ENCODE measurements around the gene SRD5A3. TPM values are rescaled to one million over a fixed set of nuclear protein-coding genes. Genes with fewer than 3 reads are reported as not detected.

The SRD5A3 gene
- total RNA-seq, 1 donor from 2014 or later, result 22.7 TPM

DNA sequence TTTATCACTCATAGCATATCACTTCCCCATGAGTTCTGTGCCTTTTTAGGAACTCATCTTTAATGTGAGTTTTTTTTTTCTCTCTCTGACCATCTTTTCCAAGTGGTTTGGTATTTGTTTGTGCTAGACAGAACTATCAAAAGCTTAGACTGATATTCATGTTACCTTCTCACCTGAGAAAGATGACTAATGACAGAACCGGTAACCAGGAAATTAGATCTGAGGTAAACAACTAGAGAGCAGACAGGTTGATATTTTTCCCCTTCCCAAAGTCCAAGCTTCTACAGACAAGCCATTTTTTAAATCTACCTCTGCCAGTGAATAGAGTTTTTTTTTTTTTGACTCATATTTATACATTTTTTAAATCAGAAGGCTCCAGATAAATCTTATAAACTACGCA is 17.0 kb upstream of the SRD5A3 start:
- Histone ChIP-seq H3K79me2 (ENCODE audit: low read depth) (no peaks in the 10 kb centered on the region), H3K36me3 (no peaks in the 10 kb centered on the region), H3K27ac (no peak overlapping the region), H3K27me3 (no peaks in the 10 kb centered on the region), H3K4me3 (no peak overlapping the region), H2AFZ (replicated peaks) (no peak overlapping the region), H3K4me1 (no peaks in the 10 kb centered on the region), H3K4me2 (no peak overlapping the region), H3K9me3 (ENCODE audit: low read depth) (peaks cover 5% of the 10 kb centered on the region), H4K20me1 (ENCODE audit: low read depth) (no peaks in the 10 kb centered on the region), H3F3A (ENCODE audit: low read depth) (no peaks in the 10 kb centered on the region), H3K9ac (no peak overlapping the region)
- Mint-ChIP-seq H3K4me1 (no peaks in the 10 kb centered on the region), H3K4me3 (no peak overlapping the region), H3K27ac (no peak overlapping the region), H3K36me3 (no peaks in the 10 kb centered on the region), H3K9me3 (peaks cover 14% of the 10 kb centered on the region), H3K27me3 (ENCODE audit: insufficient read depth, low read depth) (no peaks in the 10 kb centered on the region)
- no peak for DNase-seq (ENCODE audit: low spot score)
- TF ChIP-seq EZH2 (IDR thresholded peaks at IDR 0.05) (no peak), EZH2phosphoT487 (IDR thresholded peaks at IDR 0.05) (no peak)
- TF ChIP-seq, protein P1, sequence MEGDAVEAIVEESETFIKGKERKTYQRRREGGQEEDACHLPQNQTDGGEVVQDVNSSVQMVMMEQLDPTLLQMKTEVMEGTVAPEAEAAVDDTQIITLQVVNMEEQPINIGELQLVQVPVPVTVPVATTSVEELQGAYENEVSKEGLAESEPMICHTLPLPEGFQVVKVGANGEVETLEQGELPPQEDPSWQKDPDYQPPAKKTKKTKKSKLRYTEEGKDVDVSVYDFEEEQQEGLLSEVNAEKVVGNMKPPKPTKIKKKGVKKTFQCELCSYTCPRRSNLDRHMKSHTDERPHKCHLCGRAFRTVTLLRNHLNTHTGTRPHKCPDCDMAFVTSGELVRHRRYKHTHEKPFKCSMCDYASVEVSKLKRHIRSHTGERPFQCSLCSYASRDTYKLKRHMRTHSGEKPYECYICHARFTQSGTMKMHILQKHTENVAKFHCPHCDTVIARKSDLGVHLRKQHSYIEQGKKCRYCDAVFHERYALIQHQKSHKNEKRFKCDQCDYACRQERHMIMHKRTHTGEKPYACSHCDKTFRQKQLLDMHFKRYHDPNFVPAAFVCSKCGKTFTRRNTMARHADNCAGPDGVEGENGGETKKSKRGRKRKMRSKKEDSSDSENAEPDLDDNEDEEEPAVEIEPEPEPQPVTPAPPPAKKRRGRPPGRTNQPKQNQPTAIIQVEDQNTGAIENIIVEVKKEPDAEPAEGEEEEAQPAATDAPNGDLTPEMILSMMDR (IDR thresholded peaks at IDR 0.05), result no peak

DNA sequence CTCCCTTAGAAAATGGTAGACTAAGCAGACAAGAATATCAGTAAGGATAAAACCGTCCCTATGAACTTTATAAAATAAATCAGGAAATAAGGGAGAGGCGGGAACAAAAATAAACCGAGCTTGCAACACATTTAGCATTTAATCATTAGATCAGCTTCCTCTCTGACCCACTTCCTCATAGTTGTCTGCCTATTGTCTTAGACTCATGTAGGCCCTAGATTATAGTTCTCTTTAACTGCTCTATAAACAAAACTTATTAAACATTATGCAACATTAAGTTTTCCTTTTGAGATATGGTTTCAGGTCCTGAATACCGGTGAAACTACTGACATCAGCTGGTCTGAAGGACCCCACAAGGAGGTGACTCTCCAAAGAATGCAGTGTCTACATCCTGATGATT is 15.8 kb upstream of the SRD5A3 start:
- no peaks in the 10 kb centered on the region for H3K4me1 Mint-ChIP-seq
- peaks cover 14% of the 10 kb centered on the region for H3K9me3 Mint-ChIP-seq
- H3K27me3 Mint-ChIP-seq (ENCODE audit: insufficient read depth, low read depth), result no peaks in the 10 kb centered on the region

DNA sequence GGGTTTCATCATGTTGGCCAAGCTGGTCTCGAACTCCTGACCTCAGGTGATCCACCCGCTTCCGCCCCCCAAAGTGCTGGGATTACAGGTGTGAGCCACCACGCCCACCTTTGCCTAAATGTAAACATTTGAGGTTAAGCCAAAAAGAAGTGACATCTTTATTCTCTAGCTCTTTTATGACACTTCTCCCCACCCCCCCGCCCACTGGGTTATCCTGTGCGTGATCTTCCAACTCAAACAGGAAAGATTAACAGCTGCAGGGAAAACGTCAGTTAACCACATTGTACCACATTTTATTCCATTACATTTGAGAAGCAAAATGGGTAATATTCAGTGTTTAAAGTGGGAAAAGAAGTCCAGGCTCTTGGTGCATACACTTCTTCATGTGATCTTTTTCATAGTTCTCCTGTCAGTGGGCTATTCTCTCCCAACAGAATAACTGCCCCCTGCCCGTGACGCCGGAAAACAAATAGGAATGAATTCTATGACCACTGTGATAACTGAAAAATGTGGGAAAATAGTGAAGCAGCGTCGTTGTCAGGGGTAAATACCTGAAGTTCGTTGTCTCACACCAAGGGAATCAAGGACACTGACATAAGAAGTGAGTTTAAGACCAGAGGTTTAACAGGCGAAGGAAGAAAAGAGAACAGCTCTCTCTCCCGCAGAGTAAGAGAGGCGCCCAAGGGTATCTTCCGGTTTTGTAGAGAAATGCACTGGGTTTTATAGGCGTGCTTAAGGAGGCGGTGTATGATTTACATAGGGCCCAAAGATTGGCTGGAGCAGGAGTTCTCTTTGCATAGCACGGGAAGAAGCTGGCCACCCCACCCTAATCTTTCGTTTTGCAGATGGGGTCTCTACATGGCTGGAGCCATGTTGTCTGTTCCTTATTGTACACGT is 9.7 kb upstream of the SRD5A3 start:
- no peak for DNase-seq (ENCODE audit: low spot score)
- Histone ChIP-seq H3K79me2 (ENCODE audit: low read depth) (no peaks in the 10 kb centered on the region), H3K9me3 (ENCODE audit: low read depth) (no peaks in the 10 kb centered on the region), H4K20me1 (ENCODE audit: low read depth) (no peaks in the 10 kb centered on the region), H3K4me1 (peaks cover 21% of the 10 kb centered on the region), H3K36me3 (no peaks in the 10 kb centered on the region), H3K27me3 (no peaks in the 10 kb centered on the region), H3F3A (ENCODE audit: low read depth) (peaks cover 22% of the 10 kb centered on the region), H3K9ac (no peak overlapping the region), H3K27ac (no peak overlapping the region), H2AFZ (replicated peaks) (no peak overlapping the region), H3K4me2 (no peak overlapping the region), H3K4me3 (no peak overlapping the region)
- Mint-ChIP-seq H3K27ac (no peak overlapping the region), H3K9me3 (peaks cover 10% of the 10 kb centered on the region), H3K4me1 (no peaks in the 10 kb centered on the region), H3K27me3 (ENCODE audit: insufficient read depth, low read depth) (peaks cover 4% of the 10 kb centered on the region), H3K36me3 (no peaks in the 10 kb centered on the region), H3K4me3 (no peak overlapping the region)
- TF ChIP-seq EZH2 (IDR thresholded peaks at IDR 0.05), result no peak
- TF ChIP-seq, protein P1 (IDR thresholded peaks at IDR 0.05), result no peak
- no peak for TF ChIP-seq EZH2phosphoT487 (IDR thresholded peaks at IDR 0.05)

More for the DNA sequence above, 15.8 kb upstream of the SRD5A3 start:
- Histone ChIP-seq H3K4me3 (no peak overlapping the region), H3K4me2 (no peak overlapping the region), H3K79me2 (ENCODE audit: low read depth) (no peaks in the 10 kb centered on the region), H3K27ac (no peak overlapping the region), H3K36me3 (no peaks in the 10 kb centered on the region), H4K20me1 (ENCODE audit: low read depth) (no peaks in the 10 kb centered on the region), H3K9me3 (ENCODE audit: low read depth) (peaks cover 5% of the 10 kb centered on the region), H3K9ac (no peak overlapping the region), H3F3A (ENCODE audit: low read depth) (no peaks in the 10 kb centered on the region), H3K4me1 (no peaks in the 10 kb centered on the region), H2AFZ (replicated peaks) (no peak overlapping the region), H3K27me3 (no peaks in the 10 kb centered on the region)
- Mint-ChIP-seq H3K4me3 (no peak overlapping the region), H3K27ac (no peak overlapping the region), H3K36me3 (no peaks in the 10 kb centered on the region)
- no peak for DNase-seq (ENCODE audit: low spot score)
- TF ChIP-seq, protein P1 (IDR thresholded peaks at IDR 0.05), result no peak
- TF ChIP-seq EZH2 (IDR thresholded peaks at IDR 0.05) (no peak), EZH2phosphoT487 (IDR thresholded peaks at IDR 0.05) (no peak)
